ENCODE results near the gene PRSS1.

DNA sequence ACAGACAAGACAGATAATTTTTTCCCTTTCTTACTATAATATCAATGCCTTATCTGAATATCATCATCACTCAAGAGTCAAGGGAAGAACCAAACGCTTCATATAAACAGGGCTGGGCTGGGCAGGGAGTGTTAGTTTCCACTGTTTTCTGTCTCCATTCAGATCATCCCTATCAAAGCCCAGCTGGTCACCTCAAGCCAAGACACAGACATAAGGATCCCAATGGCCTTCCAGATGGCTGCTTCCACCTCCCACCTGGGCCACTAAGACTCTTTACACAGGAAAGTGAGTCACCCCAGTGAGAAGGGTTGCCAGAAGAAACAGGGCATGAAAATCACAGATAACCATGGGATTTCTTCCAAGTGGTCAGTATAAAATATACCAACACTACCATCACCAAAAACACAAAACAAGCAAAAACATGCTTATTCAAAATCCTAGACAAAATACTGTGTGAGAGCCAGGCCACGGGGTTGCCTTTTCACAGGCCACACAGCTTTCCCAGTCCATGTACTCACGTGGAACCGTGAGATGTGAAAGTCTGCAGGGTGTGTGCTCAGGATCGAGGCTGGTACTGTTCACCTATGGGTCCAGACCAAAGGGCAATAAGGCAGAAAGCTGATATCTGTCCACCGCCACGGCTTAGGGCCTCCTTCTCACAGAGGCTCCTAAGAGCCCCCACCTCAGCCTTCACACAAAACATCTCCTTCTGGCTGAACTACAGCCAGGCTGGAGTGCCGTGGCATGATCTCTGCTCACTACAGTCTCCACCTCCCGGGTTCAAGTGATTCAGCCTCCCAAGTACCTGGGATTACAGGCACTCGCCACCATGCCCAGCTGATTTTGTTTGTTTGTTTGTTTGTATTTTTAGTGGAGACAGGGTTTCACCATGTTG, 5.7 kb downstream of the PRSS1 start:
- TF ChIP-seq CTCF (conservative IDR thresholded peaks at IDR 0.05; ENCODE audit: low read depth, low read length): no peak
- TF ChIP-seq EZH2 (IDR thresholded peaks at IDR 0.05; ENCODE audit: borderline replicate concordance, low read depth, low read length, poor library complexity, severe bottlenecking): no peak

Data from A673 (cell line).